NCI-H1436 treated with DMSO at 0.1 percent for 48 hours (cell line): Measurements from ENCODE around the gene MUC22.
"Not testable (repeated sequence)": the region's sequence is repeated elsewhere in the genome, so short reads cannot be mapped to it uniquely, and the experiment has no call there.

Experiments
- DNase-seq: peaks from one replicate; lab custom pipeline; 2025; lab: John Stamatoyannopoulos, UW

MUC22 gene

GRCh38 chr6:30998785-30999184 lies 11.5 kb upstream of the MUC22 start:
- DNase-seq = no peak

DNA sequence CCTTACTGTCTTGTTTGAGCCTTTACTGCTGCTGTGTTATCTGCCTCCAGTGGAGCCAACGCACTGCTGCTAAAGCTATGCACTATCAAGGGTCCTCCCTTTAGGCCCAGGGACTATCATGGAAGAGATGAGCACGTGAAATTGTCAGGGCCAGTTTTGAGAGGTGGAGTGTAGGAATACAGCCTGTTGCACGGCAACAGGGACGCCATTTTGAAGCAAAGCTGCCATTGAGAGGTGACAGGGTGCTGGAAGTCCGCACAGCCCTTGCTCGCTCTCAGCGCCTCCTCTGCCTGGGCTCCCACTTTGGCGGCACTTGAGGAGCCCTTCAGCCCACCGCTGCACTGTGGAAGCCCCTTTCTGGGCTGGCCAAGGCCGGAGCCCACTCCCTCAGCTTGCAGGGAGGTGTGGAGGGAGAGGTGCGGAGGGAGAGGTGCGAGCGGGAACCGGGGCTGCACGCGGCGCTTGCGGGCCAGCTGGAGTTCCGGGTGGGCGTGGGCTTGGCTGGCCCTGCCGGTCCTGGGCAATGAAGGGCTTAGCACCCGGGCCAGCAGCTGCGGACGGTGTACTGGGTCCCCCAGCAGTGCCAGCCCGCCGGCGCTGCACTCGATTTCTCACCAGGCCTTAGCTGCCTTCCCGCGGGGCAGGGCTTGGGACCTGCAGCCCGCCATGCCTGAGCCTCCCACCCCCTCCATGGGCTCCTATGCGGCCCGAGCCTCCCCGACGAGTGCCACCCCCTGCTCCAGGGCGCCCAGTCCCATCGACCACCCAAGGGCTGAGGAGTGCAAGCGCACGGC lies 10.0 kb upstream of the MUC22 start:
- DNase-seq = not testable (repeated sequence)

GRCh38 chr6:31001281-31001888 lies 8.9 kb upstream of the MUC22 start:
- no peak for DNase-seq

- no peak for DNase-seq
Measured at GRCh38 chr6:31002471-31002870, 7.8 kb upstream of the MUC22 start.

DNA sequence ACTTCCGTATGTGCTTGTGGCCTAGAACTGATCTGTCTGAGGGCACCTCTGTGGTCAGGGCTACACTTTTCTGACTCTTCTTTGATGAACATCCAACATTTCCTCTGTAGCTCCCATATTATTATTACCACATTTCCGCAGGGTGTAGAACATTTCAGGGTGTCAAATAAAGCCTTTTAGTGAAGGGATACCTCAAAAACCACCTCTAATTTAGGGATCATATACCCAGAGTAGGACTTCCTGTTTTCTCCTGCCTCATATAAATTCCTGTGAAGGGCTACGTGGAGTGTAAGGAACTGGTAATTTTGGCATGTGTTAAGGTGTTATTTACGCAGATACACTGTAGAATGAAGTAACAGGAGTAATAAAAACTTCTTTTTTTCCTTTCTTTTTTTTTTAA lies 5.5 kb upstream of the MUC22 start:
- no peak for DNase-seq

DNA sequence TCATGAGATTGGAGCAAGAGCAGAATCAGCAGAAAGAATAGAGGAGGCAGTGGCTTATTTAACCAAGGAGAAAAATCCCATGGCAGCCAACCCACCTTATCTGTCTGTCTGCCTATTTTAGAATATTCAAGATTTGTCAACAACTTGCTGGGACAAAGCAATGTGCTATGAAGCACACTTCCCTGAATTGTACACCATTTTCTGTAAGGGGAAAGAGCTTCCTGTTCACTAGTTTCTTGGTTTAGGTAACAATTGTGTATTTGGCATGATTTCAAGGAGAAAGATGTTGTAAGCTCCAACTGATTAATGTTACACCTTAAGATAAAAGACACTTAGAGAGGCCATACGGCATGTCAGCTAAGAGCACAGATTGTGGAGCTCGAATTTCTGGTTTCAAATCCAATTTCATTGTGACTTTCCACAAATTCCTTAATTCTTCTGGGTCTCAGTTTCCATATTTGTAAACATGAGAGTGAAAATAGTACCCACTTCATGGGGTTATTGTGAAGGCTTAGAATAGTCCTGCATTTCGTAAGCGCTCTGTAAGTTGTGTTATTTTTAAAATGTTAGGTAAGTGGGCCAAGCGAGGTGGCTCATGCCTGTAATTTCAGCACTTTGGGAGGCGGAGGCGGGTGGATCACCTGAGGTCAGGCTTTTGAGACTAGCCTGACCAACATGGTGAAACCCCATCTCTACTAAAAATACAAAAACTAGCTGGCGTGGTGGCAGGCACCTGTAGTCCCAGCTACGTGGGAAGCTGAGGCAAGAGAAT lies 4.8 kb upstream of the MUC22 start:
- DNase-seq = no peak

GRCh38 chr6:31007694-31008093 lies 2.6 kb upstream of the MUC22 start:
- no peak for DNase-seq

DNA sequence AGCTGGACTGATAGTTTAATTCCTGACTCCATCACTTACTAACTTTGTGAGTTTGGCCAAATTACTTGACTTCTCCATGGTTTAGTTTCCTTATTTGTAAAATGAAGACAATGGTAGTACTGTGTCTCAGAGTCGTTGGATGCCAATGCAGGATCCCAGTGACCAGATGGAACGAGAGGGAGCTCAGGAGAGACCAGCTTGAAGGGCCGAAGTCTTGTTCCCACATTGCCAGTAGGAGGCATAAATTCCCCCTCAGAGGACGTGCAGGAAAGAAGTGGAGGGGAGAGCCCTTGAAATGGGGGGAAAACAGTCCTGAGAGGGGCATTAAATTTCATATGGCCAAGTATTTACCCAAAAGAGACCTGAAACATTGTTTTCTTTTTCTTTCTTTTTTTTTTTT lies 2.1 kb upstream of the MUC22 start:
- no peak for DNase-seq

DNA sequence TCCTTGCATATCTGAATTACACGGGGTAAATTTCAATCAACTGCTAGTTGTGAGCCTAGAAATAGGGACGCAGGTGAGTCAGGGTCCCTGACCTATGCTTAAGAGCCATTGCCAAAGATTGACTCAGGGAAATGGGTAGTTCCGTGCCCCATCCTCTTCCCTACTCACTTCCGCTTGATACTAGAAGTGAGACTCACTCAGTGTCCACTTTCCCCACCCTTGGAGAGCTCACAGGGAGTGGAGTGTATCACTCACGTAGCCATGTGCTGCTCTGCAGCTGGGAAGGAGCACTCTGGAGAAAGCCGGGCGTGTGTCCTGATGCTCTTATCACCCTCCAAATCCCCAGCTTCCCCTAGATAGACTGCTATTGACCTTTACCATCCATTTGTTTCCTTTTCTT lies 543 bp upstream of the MUC22 start:
- no peak for DNase-seq

DNA sequence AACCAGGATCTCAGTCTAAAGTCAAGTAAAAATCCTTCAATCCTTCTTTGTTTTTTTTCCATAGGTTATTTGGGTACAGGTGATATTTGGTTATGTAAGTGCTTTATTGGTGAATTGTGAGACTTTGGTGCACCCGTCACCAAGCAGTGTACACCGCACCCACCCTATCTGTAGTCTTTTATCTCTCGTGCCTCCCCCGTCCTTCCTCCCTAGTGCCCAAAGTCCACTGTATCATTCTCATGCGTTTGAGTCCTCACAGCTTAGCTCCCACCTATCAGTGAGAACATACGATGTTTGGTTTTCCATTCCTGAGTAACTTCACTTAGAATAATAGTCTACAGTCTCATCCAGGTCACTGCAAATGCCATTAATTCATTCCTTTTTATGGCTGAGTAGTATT lies 879 bp downstream of the MUC22 start:
- DNase-seq = no peak

DNA sequence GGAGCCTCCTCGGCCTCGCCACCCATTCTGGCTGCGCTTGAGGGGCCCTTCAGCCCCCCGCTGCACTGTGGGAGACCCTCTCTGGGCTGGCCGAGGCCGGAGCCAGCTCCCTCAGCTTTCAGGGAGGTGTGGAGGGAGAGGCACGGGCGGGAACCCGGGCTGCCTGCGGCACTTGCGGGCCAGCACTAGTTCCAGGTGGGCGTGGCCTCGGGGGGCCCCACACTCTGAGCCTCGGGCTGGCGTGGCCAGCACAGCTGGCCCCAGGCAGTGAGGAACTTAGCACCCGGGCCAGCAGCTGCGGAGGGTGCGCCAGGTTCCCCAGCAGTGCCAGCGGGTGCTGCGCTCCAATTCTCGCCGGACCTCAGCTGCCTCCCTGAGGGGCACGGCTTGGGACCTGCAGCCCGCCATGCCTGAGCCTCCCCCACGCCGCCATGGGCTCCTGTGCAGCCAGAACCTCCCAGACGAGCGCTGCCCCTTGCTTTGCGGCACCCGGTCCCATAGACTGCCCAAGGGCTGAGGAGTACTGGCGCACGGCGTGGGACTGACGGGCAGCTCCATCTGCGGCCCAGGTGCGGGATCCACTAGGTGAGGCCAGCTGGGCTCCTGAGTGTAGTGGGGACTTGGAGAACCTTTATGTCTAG lies 6.5 kb downstream of the MUC22 start:
- no peak for DNase-seq

DNA sequence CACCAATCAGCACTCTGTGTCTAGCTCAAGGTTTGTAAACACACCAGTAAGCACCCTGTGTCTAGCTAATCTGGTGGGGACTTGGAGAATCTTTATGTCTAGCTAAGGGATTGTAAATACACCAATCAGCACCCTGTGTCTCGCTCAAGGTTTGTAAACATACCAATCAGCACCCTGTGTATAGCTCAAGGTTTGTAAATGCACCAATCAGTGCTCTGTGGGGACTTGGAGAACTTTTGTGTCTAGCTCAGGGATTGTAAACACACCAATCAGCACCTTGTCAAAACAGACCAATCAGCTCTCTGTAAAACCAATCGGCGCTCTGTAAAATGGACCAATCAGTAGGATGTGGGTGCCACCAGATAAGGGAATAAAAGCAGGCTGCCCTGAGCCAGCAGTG lies 7.2 kb downstream of the MUC22 start:
- DNase-seq = not testable (repeated sequence)

GRCh38 chr6:31020057-31020456 lies 9.8 kb downstream of the MUC22 start:
- DNase-seq = no peak

- DNase-seq = not testable (repeated sequence)
Measured at GRCh38 chr6:31020631-31021255, 10.5 kb downstream of the MUC22 start.

- DNase-seq = not testable (repeated sequence)
Measured at GRCh38 chr6:31021705-31022531, 11.6 kb downstream of the MUC22 start.

- DNase-seq = no peak
Measured at GRCh38 chr6:31025595-31025994, 15.3 kb downstream of the MUC22 start.

DNA sequence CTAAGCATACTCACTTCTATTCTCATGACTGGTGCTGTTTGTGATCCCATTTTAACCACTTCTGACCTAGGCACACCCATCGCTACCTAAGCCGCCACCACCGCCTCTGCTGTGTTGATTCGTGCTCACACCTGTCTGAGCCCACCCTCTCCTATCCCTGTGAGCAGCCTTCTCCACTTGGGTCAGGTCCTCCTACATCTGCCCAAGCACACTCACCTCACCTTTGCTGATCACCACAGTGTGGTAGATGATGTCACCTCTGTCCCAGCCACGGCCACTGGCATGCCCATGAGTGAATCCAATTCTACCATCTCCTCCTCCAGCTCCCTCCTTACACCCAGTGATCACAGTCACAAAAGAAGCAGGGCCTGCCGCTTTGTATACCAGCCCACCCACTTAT lies 20.8 kb downstream of the MUC22 start:
- DNase-seq = no peak

DNA sequence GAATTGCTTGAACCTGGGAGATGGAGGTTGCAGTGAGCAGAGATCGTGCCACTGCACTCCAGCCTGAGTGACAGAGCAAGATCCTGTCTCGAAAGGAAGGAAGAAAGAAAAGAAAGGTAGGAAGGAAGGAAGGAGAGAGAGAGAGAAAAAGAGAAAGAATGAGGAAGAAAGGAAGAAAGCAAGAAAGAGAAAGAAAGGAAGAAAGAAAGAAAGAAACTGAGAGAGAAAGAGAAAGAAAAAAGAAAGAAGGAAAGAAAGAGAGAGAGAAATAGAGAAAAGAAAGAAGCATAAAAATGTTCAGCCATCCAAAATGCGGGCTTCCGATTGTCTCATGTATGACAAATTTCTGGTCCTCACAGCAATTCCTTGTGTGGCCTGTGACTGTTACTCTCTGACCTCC lies 22.8 kb downstream of the MUC22 start:
- DNase-seq = no peak

- DNase-seq = no peak
Measured at GRCh38 chr6:31035862-31036497, 25.7 kb downstream of the MUC22 start.

GRCh38 chr6:31037169-31037568 lies 26.9 kb downstream of the MUC22 start:
- DNase-seq = no peak

DNA sequence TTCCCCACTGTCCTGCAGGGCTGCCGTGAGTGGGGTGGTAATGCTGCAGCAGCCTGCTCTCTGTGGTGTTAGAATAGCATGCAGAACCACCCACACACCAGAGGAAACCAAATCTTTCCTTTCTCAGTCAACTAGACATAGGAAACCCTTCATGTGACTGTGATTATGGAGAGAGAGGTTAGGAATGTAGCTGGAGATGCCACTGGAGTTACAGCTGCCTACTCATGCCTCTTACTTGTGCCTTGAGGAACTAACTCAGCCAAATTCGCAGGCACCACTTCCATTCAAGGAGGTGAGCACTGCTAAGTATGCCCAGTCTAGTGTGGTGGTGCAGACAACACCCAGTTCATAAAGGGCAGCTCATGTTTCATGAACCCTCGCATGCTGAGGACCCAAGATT lies 27.4 kb downstream of the MUC22 start:
- no peak for DNase-seq
